ENCODE data around the gene ACTR10. TPM values are rescaled to one million over a fixed set of nuclear protein-coding genes. Genes with fewer than 3 reads are reported as not detected.
A peak's percentile ranks its signal among the peaks of the same experiment; 100 is the strongest.
"Not testable (repeated sequence)": the region's sequence is repeated elsewhere in the genome, so short reads cannot be mapped to it uniquely, and the experiment has no call there.

ACTR10 gene
- total RNA-seq, 1 donor from 2014 or later = 67.0 TPM

DNA sequence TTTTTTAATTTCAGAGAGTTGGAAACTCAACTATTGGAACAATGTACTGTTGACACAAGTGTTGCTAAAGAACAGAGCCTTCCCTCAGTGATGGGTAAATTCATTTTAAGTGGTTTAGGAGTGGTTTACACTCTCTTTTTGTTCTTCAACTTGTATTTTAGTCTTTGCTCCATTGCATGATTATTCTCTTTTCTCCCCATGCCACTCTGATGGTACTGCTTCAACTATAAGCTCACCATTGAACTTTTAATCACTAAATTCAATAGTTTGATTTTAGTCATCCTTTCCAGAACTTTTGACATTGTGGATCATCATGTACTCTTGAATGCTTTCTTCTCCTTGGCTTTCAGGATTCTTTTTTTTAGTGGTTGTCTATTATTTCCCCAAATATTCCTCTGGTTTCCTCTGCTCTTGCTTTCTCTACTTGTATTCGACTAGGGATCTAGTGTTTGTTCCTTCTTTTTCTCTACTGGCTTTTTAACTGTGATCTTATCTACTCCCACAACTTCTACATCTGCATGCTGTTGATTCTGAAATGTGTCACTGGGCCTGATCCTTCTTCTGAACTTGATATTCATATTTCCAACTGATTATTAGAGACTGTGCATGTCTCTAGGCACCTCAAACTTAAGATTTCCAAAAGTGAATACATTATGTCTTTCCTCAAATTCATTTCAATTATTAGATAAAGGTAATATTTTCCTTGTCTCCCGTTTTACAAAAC lies 15.4 kb downstream of the ACTR10 start:
- DNase-seq (ENCODE audit: extremely low read depth, low read depth, low spot score) = no peak

DNA sequence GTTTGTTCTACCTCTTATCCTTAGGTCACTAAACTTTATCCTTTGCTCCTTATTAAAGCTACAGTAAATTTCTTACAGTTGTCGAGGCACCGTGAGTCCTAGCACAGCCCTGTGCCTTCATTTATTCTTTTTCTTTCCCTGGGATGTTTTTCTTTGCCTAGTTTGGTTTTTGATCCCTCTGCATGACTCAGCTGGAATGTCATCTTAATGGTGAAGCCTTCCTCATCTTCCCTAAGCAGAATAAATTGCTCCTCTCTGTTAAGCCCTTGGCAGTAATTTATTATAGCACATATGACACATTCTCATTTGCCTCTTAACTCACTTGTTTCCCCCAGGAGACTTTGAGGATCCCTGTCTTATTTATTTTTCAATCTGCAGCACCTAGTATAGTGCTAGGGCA lies 16.6 kb downstream of the ACTR10 start:
- DNase-seq (ENCODE audit: extremely low read depth, low read depth, low spot score) = no peak

DNA sequence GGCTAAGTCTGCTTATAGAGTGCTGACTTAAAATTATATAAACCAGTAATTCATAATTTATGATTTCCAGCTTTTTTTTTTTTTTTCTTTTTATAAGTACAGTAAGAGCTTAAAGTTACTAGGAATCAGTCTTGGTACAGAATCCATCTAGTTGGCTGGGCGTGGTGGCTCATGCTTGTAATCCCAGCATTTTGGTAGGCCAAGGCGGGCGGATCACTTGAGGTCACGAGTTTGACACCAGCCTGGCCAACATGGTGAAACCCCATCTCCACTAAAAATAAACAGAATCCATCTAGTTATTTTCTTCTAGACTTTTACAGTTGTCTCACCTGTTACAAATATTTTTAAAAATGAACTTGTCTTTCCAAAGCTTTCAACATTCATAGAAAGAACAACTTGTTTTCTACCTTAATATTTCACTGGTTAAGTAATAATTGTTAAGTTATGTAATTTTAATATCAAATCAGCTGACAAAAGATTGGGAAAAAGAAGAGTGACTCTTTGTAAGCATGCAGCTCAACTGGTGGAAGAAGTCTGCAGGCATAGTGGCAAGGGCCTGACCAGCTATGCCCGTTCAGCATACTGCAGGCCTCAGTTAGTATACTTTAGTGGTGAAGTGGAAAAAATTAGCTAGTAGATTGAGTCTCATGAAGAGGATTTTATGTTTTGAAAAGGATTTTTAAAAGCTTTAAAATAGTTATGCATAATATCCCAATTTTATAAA lies 27.3 kb downstream of the ACTR10 start:
- DNase-seq (ENCODE audit: extremely low read depth, low read depth, low spot score) = no peak

- no peak for DNase-seq (ENCODE audit: extremely low read depth, low read depth, low spot score)
Measured at GRCh38 chr14:58238252-58239243, 38.6 kb downstream of the ACTR10 start.

DNA sequence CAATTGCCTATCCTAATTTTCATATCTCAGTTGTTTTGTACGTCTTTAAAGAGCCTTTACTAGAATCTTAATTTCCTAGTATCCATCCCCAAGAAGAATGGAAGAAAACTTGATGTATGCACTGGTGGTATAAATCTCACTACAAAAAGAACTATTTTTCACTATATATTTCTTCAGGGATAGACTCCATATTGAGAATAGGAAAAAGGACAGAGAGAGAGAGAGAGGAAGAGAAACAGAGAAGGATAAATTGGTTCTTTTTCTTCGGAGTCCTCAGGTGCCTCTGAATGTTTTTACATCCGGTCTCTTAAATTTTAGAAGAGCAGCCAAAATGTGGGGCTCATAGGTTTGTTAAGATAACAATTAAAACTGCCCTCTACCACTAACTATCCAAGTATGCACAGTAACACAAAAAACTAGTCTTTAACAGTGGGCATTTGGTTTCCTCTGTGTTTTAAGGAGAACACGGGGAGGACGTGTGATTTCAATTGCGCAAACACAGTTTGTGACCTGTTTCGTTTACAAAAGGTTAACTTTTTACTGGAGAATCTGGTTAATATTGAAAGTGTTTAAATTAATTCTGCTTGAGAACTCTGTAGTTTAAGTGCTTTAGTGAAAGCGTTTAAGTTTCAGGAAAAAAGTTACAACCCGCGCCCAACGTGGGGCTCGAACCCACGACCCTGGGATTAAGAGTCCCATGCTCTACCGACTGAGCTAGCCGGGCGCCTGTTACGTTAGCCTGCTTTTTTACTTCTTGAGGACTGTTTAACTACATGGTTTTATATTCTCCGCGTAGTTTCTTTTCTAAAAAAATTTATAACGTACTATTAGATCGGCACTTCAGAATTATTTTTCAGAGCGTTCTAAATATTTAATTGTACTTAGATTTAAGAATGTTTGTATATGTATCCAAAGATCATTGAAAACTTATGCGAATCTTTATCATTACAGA lies 39.6 kb downstream of the ACTR10 start:
- DNase-seq (ENCODE audit: extremely low read depth, low read depth, low spot score) = peak; percentile 51

DNA sequence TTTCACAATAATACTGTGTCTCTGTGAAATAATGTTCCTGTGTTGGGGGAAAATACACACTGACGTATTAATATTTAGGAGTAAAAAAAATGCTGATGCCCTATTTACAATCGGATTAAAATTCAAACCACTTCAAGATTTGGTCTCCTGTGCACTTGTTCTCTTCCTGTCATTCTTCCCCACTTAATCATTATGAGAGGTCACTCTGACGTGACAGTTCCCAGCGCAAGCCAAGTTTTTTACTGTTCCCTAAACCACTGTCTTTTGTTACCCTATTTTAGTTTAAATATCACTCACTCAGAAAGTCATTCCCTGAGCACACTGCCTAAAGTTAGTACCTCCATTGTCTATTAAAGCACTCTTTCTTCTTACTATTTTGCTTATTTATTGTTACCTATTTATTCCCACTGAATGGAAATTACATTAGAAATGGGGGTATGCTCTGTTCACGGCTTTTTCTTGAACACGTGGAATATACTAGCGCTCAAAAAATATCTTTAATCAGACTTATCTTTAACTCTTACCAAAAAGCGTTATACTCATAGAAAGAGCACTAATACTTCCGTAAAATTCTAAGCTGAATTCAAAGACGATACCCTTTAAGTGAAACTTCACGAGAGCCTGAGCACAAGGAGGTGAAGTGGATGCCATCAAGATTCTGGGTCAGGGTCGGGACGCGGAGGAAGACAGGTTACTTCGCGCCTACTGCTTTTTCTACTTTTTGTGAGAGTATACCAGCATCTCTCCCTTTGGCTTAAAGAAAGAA lies 44.0 kb downstream of the ACTR10 start:
- DNase-seq (ENCODE audit: extremely low read depth, low read depth, low spot score) = no peak

- DNase-seq (ENCODE audit: extremely low read depth, low read depth, low spot score) = peak; percentile 78
Measured at GRCh38 chr14:58244556-58245387, 44.8 kb downstream of the ACTR10 start, which contains the start of gene PSMA3. Gene PSMA3, plus strand, starts transcription at chr14:58244843. Its CDS starts 78 bp downstream, at chr14:58244921.

- no peak for DNase-seq (ENCODE audit: extremely low read depth, low read depth, low spot score)
Measured at GRCh38 chr14:58245562-58245961, 45.6 kb downstream of the ACTR10 start.

GRCh38 chr14:58249611-58250010 lies 49.7 kb downstream of the ACTR10 start:
- no peak for DNase-seq (ENCODE audit: extremely low read depth, low read depth, low spot score)

DNA sequence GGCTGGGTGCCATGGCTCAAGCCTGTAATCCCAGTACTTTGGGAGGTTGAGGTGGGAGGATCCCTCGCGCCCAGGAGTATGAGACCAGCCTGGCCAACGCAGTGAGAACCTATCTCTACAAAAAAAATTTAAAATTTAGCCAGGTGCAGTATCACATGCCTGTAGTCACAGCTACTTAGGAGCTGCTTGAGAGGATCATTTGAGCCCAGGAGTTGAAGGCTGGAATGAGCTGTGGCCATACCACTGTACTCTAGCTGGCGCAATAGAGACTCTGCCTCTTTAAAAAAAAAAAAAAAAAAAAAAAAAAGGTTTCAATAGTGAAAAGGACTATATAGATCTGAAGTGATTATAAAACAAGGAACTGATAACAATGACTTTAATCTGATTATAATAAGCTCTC lies 58.2 kb downstream of the ACTR10 start:
- DNase-seq (ENCODE audit: extremely low read depth, low read depth, low spot score) = no peak

- DNase-seq (ENCODE audit: extremely low read depth, low read depth, low spot score) = not testable (repeated sequence)
Measured at GRCh38 chr14:58262005-58262404, 62.1 kb downstream of the ACTR10 start.

GRCh38 chr14:58265401-58265800 lies 65.5 kb downstream of the ACTR10 start:
- DNase-seq (ENCODE audit: extremely low read depth, low read depth, low spot score) = no peak

- DNase-seq (ENCODE audit: extremely low read depth, low read depth, low spot score) = no peak
Measured at GRCh38 chr14:58270628-58271027, 70.7 kb downstream of the ACTR10 start.

DNA sequence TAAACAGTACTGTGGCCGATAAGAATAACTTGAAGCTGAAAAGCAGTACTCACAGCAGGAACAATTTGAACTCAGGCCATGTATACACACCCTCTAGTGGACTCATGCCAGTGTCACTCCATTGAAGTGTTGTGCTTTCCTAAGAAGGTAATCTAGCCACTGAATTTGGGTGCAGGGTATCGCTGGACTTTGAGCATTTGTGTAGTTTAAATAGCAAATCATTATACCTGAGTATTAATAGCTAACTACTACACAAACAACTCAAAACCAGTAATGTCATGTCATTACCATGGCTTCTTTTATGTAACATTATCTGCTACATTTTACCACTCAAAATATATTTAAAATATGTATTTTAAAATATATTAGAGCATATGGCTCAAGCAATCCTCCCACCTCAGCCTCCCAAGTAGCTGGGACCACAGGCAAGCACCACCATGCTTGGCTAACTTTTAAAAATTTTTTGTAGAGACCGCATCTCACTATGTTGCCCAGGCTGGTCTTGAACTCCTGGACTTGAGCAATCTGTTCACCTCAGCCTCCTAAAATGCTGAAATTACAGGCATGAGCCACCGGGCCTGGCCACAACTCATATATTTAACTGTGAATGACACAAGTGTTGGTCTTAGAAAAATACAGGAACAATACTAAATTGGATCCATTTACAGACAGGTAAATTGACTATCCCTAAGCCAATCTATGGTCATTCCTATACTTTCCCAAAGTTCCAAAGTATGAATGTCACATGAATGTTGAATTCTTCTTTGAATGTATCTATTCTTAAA lies 72.8 kb downstream of the ACTR10 start:
- no peak for DNase-seq (ENCODE audit: extremely low read depth, low read depth, low spot score)

DNA sequence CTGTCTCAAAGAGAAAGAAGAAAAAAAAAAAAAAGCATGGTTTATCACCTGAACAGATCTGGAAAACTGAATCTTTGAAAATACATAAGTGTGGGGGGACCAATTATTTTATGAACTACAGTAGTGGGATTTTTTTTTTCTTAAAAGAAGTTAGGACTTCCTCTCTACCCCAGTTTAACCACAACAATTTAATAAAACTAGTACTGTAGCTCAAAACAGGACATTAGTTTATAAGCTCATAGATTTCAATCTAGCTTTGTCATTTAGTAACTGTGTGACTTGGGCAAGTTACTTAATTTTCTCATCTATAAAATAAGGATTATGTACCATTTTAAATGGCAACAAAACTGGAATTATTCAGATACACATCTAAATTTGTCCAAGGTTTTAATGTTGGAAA lies 74.9 kb downstream of the ACTR10 start:
- DNase-seq (ENCODE audit: extremely low read depth, low read depth, low spot score) = no peak

DNA sequence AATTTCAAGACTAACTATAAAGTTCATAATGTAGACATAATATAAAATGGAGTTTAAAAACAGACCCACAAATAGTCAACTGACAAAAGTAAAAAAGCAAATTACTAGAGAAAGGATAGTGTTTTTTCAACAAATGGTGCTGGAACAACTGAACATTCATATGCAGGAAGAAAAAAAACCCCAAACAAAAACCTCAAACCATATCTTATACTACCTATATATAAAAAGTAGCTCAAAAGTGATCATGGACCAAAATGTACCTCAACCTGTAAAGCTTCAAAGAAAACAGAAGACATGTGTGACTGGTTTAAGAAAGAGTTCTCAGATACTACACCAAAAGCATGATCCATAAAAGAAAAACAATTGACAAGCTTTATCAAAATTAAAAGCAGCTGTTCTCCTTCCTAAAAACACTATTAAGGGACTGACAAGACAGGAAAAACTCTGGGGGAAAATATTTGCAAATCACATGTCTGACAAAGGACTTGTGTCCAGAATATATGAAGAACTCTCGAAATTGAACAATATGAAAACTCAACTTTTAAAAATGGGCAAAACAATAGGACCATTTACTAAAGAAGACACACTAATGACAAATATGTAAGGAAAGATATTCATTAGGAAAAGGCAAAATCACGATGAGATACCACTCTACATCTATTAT lies 75.7 kb downstream of the ACTR10 start:
- no peak for DNase-seq (ENCODE audit: extremely low read depth, low read depth, low spot score)

DNA sequence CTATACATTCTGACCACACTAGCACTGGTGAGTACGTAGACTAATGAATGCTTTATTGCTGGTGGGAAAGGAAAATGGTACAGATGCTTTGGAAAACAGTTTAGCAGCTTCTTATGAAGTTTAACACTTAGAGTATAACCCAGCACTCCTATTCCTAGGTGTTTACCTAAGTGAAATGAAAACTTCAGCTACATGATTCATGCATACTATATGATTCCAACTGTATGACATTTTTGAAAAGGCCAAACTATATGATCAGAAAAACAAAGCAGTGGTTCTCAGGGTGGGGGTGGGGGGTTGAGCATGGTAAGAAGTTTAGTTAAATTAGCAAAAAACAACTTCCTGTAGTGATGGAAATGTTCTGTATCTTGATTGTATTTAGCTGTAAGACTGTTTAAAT lies 76.3 kb downstream of the ACTR10 start:
- DNase-seq (ENCODE audit: extremely low read depth, low read depth, low spot score) = no peak

All from glomerular endothelial cell (primary cell).